HFF-Myc (cell line): ENCODE results near the gene PTPN14.

Experiments used
- DNase-seq: peaks from one replicate; pipeline ENCODE4 v3.0.0-alpha.2; 2011; ENCODE audit warnings: low read depth; ENCODE audit errors: extremely low read depth
- H3K4me3 ChIP-seq: replicated peaks from 2 replicates; pipeline ENCODE4 v1.5.1; 2011; ENCODE audit warnings: low read depth, mild to moderate bottlenecking, control low read depth, low read length
- TF ChIP-seq, protein P1 (sequence below): IDR thresholded peaks from 2 replicates; pipeline ENCODE4 v1.5.1; 2012; ENCODE audit warnings: mild to moderate bottlenecking, low read depth, low read length, control low read depth; ENCODE audit errors: missing control alignments

The PTPN14 gene

GRCh38 chr1:214440219-214440965, 111.0 kb downstream of the PTPN14 start:
- TF ChIP-seq, protein P1, sequence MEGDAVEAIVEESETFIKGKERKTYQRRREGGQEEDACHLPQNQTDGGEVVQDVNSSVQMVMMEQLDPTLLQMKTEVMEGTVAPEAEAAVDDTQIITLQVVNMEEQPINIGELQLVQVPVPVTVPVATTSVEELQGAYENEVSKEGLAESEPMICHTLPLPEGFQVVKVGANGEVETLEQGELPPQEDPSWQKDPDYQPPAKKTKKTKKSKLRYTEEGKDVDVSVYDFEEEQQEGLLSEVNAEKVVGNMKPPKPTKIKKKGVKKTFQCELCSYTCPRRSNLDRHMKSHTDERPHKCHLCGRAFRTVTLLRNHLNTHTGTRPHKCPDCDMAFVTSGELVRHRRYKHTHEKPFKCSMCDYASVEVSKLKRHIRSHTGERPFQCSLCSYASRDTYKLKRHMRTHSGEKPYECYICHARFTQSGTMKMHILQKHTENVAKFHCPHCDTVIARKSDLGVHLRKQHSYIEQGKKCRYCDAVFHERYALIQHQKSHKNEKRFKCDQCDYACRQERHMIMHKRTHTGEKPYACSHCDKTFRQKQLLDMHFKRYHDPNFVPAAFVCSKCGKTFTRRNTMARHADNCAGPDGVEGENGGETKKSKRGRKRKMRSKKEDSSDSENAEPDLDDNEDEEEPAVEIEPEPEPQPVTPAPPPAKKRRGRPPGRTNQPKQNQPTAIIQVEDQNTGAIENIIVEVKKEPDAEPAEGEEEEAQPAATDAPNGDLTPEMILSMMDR: no peak
- H3K4me3 ChIP-seq: no peak overlapping the region
- DNase-seq: no peak

DNA sequence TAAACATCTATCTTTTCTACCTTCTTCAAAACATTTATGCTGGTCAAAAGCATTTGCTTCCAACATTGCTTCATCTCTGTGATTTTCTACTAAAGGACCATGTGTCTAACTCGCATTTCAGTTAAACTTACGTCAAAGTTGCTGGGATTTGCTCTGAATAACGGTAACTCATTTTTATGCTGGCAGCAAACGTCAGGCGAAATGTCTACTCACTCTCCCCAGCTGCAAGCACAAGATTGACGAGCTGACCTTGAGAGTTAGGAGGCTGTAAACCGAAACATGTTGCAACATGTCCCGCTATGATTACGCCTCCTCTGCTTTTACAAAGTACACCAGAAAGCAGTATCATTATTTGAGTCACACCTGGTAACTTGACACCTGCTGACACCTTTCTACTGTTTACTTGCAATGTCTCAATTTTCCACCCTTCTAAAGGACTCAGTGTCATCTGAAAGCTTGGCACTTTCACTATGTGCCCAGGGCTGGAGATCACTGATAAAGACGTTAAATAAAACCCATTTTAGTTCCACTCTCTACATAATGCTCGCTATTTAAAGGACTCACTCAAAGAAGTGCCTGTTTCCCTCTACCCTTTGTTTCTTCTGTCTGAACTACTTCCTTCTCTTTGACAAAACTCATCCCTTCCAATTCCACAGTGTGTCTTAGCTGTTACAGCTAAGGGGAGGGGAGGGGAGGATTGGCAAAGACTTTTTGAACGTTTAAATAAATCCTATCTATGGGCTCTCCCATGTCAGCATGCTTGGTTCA, 111.9 kb downstream of the PTPN14 start:
- TF ChIP-seq, protein P1: no peak
- DNase-seq: no peak
- H3K4me3 ChIP-seq: no peak overlapping the region

DNA sequence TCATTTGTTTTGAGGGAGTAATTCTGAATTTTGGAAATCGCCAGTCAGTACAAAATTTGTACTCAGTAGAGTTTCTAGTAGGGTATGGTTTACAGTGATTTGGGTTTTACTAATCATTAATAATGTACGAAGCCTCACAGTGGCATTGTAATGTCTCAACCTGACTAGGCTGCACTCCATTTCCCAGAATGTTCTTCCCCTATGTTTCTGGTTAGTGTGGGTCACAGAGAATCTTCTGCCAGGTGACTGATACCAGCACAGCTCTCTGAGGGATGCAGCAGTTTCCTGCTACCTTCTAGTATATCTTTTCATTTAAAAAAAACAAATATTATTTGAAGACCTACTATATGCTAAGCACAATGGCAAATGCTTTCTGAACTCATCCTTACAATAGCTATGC, 112.9 kb downstream of the PTPN14 start:
- no peak overlapping the region for H3K4me3 ChIP-seq
- TF ChIP-seq, protein P1: no peak
- no peak for DNase-seq

DNA sequence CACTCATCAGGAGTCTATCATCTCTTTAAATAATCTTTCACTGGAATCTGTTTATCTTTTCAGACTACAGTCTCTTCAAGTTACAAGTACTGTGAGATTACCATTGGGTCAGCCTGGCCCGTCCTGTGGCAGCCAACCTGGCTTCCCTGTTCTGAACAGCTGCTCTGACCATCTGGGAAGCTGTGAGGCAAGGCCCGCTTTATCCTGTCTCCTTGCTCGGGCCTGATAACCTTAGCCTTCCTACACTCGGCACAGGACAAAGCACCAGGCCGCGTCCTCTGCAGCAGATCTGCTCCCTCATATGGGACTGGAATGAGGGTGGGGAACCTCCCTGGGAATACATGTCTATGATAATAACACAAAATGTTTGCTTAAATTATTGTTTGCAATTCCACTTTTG, 113.3 kb downstream of the PTPN14 start:
- no peak for DNase-seq
- TF ChIP-seq, protein P1: no peak
- H3K4me3 ChIP-seq: no peak overlapping the region

DNA sequence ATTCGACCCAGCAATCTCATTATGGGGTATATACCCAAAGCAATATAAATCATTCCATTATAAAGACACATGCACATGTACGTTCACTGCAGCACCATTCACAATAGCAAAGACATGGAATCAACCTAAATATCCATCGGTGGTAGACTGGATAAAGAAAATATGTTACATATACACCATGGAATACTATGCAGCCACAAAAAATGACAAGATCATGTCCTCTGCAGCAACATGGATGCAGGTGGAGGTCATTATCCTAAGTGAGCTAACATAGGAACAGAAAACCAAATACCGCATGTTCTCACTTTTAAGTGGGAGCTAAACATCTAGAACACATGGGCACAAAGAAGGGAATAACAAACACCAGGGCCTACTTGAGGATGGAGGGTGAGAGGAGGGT, 115.5 kb downstream of the PTPN14 start:
- no peak overlapping the region for H3K4me3 ChIP-seq
- TF ChIP-seq, protein P1: no peak

GRCh38 chr1:214432245-214432644, 119.2 kb downstream of the PTPN14 start:
- H3K4me3 ChIP-seq: no peak overlapping the region
- no peak for DNase-seq
- TF ChIP-seq, protein P1: no peak

More for the DNA sequence above, 115.5 kb downstream of the PTPN14 start:
- DNase-seq: no peak
